Adrenal gland (tissue), 12 donors: Measurements from ENCODE around the gene CEACAM19. TPM values are rescaled to one million over a fixed set of nuclear protein-coding genes. Genes with fewer than 3 reads are reported as not detected.
"Not testable (repeated sequence)": the region's sequence is repeated elsewhere in the genome, so short reads cannot be mapped to it uniquely, and the experiment has no call there.

Experiments used
- DNase-seq, 7 donors: peaks; one replicate each; pipeline ENCODE4 v3.0.0-alpha.2; 2019 to 2020
- H3K27ac ChIP-seq, 5 donors: fragments of 200-600 bp; sonication (generic) in 4 of 5; 1 replicate in 3 of 5; 2 replicates in 2 of 5; pipeline versions ENCODE4 v1.5.1 to v1.8.0; 2016 to 2020; ENCODE audit warnings: mild to moderate bottlenecking in 1 of 5
- H3K27me3 ChIP-seq: fragments of 200-600 bp; 2 replicates; pipeline ENCODE4 v1.8.0; 2021
- H3K36me3 ChIP-seq, 2 donors: fragments of 200-600 bp; replicated peaks in 1 of 2; 1 replicate in 1 of 2; 2 replicates in 1 of 2; pipeline versions ENCODE4 v1.5.1 to v1.8.0; 2018 to 2022
- H3K4me1 ChIP-seq, 2 donors: fragments of 200-600 bp; replicated peaks in 1 of 2; 1 replicate in 1 of 2; 2 replicates in 1 of 2; pipeline versions ENCODE4 v1.5.1 to v1.8.0; 2018 to 2021
- H3K4me3 ChIP-seq, 4 donors: fragments of 200-600 bp; sonication (generic) in 3 of 4; one replicate each; pipeline ENCODE4 v1.5.1; 2016 to 2018
- H3K9me3 ChIP-seq, 3 donors: fragments of 200-600 bp; sonication (generic) in 1 of 3; replicated peaks in 1 of 3; 1 replicate in 2 of 3; 2 replicates in 1 of 3; pipeline versions ENCODE4 v1.5.1 to v1.8.0; 2016 to 2021
- POLR2A ChIP-seq, 2 donors: fragments of 450-650 bp; IDR thresholded peaks; one replicate each; pipeline ENCODE4 v1.6.1; 2017; ENCODE audit warnings: antibody characterized with exemption in 2 of 2, mild to moderate bottlenecking in 2 of 2, moderate library complexity in 1 of 2
- WGBS, 4 donors: extraction: QIAGEN DNeasy Blood & Tissue Kit in 2 of 4; methylation state at CpG; one replicate each; pipeline versions ENCODE4 v1.1.5 to v1.1.7; 2013 to 2017; 5-methylcytosine and 5-hydroxymethylcytosine counted together
- intact Hi-C, 2 donors: fragments of 100-400 bp; cut with DNase I; formaldehyde crosslinking; loops; one replicate each; pipeline versions ENCODE4 v1.14.1 to v1.15.0; 2022 to 2023
- polyA plus RNA-seq, 3 donors: library from polyadenylated mRNA; stranded (reverse); fragments of 200-250 nt in 2 of 3; fragments of 350-450 nt in 1 of 3; fragmentation: Illumina TruSeq in 1 of 3; extraction: RNeasy Lipid Tissue Mini Kit (QIAGEN cat#74804) in 1 of 3; gene quantifications; one replicate each; pipeline ENCODE4 v1.2.3, GENCODE V29; 2013 to 2014
- total RNA-seq, 9 donors: library from RNA; depleted of rRNA in 4 of 9; stranded (reverse); fragments of >200 nt in 4 of 9; fragments of 120-200 nt in 1 of 9; fragmentation: NEBNext Ultra II Directional in 1 of 9; extraction: Animal tissue kit (Norgen Biotek cat#: 25700) in 1 of 9; gene quantifications; one replicate each; pipeline versions ENCODE4 v1.1.0 to v1.2.4, GENCODE V29; 2013 to 2023
- TF ChIP-seq, protein P1 (sequence below), 6 experiments: fragments of 450-650 bp in 4 of 6; fragments of 200-600 bp in 2 of 6; sonication (generic) in 1 of 6; IDR thresholded peaks; 1 replicate in 5 of 6; 2 replicates in 1 of 6; pipeline versions ENCODE4 v1.5.1 to v1.8.0; 2016 to 2021; ENCODE audit warnings: antibody characterized with exemption in 6 of 6, mild to moderate bottlenecking in 2 of 6, moderate library complexity in 1 of 6
- donor health status: healthy with polysubstance abuse.
- donor health status: Bipolar disorder and iron deficiency.
- donor health status: DM: yes; HTN: yes; CAD: no.
- donor health status: DM: no; HTN: no; CAD: no.
- donor health status: DM: no; HTN: no; CAD: no.
- donor health status: DM: yes; HTN: yes; CAD: no.

Gene CEACAM19
- total and polyA plus RNA-seq, 12 donors, result 1.6 to 38.2 (median 3.4) TPM

DNA sequence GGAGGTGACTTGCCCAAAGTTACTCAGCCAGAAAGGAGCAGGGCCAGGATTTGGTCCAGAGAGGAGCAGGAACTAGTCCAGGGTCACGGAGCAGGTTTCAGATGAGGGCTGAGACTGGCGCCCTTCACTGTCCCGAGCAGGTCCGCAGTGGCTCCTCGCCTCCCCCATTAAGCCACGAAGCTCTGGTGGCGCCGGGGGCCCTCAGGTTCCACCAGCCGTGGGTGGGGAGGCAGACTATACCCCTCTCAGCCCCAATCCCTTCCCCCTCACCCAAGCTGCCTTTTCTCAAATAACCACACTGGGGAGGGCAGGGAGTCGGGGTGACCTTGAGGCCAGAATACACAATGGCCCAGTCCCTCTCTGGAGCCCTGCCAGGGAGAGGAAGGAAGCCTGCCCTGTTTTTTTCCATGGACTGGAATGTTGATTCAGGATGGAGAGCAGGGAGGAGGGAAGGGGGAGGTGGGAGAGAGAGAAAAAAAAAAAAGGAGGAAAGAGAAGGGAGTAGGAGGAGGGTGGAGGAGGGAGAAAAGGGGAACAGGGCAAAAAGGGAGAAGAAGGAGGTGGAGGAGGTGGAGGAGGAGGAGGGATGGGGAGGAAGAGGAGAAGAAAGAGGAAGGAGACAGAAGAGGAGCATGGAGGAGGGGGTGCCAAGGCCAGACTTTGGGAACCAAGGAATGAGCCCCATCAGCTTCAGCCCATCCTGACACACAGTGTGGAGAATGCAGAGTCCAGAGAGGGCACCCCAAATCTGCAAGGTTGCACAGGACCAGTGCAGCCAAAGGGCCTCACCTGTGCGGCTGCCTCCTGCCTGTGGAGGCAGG is 47.4 kb downstream of the CEACAM19 start:
- TF ChIP-seq, protein P1, sequence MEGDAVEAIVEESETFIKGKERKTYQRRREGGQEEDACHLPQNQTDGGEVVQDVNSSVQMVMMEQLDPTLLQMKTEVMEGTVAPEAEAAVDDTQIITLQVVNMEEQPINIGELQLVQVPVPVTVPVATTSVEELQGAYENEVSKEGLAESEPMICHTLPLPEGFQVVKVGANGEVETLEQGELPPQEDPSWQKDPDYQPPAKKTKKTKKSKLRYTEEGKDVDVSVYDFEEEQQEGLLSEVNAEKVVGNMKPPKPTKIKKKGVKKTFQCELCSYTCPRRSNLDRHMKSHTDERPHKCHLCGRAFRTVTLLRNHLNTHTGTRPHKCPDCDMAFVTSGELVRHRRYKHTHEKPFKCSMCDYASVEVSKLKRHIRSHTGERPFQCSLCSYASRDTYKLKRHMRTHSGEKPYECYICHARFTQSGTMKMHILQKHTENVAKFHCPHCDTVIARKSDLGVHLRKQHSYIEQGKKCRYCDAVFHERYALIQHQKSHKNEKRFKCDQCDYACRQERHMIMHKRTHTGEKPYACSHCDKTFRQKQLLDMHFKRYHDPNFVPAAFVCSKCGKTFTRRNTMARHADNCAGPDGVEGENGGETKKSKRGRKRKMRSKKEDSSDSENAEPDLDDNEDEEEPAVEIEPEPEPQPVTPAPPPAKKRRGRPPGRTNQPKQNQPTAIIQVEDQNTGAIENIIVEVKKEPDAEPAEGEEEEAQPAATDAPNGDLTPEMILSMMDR (IDR thresholded peaks at IDR 0.05), result peak in 1 of 6 experiments; percentile 5
- peak in 1 of 2 donors; percentile 63 for TF ChIP-seq POLR2A (IDR thresholded peaks at IDR 0.05)
- Histone ChIP-seq H3K4me3 (peak overlapping the region in 1 of 4 donors; percentile 31), H3K4me1 (peaks cover 29 to 32% of the 10 kb centered on the region in 2 donors), H3K27ac (peak overlapping the region; percentile 71 to 97 (median 92)), H3K27me3 (no peaks in the 10 kb centered on the region), H3K9me3 (no peaks in the 10 kb centered on the region), H3K36me3 (no peaks in the 10 kb centered on the region)
- WGBS, 4 donors, result 9 to 30% (median 16%) methylated on average over 6 to 11 of the region's 11 CpGs
- intact Hi-C loops, result no loop called here
- DNase-seq, result peak; percentile 91 to 98 (median 97)

DNA sequence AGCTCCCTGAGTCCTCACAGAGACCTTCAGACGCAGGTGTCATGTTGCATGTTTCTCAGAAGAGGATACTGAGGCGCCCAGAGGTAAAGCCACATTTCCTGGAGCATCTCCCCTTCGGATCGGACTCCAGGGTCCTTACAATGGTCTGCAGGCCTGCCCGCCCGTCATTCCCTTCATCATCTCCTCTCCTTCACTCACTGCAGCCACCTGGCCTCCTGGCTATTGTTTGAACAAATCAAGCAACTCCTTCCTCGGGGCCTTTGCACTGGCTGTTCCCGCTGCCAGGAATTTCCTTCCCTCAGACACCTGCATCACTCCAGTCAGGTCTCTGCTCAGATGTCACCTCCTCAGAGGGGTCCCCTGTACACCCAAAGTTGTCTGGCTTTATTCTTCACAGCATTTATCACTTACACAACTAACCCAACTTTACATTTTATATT is 48.0 kb downstream of the CEACAM19 start:
- no peak for DNase-seq
- no peaks in the 10 kb centered on the region for H3K36me3 ChIP-seq
- H3K27ac ChIP-seq, result peak overlapping the region in 4 of 5 donors; percentile 91 to 97 (median 92)
- H3K4me3 ChIP-seq, result no peak overlapping the region
- intact Hi-C loops, result no loop called here
- peaks cover 29 to 38% of the 10 kb centered on the region in 2 donors for H3K4me1 ChIP-seq
- TF ChIP-seq, protein P1 (IDR thresholded peaks at IDR 0.05), result no peak
- TF ChIP-seq POLR2A (IDR thresholded peaks at IDR 0.05), result no peak
- no peaks in the 10 kb centered on the region for H3K27me3 ChIP-seq
- 61 to 71% (median 67%) methylated on average over 6 to 8 of the region's 8 CpGs for WGBS, 4 donors
- H3K9me3 ChIP-seq, result no peaks in the 10 kb centered on the region

DNA sequence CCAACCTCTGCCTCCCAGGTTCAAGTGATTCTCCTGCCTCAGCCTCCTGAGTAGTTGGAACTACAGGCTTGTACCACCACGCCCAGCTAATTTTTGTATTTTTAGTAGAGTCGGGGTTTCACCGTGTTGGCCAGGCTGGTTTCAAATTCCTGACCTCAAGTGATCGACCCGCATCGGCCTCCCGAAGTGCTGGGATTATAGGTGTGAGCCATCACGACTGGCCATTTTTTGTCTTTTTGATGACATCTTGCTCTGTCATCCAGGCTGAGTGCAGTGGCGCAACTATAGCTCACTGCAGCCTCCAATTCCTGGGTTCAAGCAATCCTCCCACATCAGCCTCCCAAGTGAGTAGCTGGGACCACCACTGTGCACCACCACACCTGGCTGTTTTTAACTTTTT is 49.1 kb downstream of the CEACAM19 start:
- not testable (repeated sequence) for H3K9me3 ChIP-seq, H3K4me3 ChIP-seq, H3K27ac ChIP-seq, H3K36me3 ChIP-seq, DNase-seq, H3K27me3 ChIP-seq
- intact Hi-C loops, result loop anchor here in 1 of 2 donors (5.0 kb wide), 2 partner anchors 33 to 122 kb away; no protein-coding TSS in a partner anchor
- WGBS, 4 donors, result 91 to 96% (median 92%) methylated on average over 9 of the region's 9 CpGs
- H3K4me1 ChIP-seq, result peaks cover 29 to 48% of the 10 kb centered on the region in 2 donors

DNA sequence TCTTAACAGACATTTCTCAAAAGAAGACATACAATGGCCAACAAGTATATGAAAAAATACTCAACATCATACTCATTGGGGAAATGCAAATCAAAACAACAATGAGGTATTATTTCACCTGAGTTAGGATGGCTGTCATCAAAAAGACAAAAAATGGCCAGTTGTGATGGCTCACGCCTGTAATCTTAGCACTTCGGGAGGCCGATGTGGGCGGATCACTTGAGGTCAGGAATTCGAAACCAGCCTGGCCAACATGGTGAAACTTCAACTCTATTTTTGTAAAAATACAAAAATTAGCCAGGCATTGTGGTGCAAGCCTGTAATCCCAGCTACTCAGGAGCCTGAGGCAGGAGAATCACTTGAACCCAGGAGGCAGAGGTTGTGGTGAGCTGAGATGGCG is 49.7 kb downstream of the CEACAM19 start:
- H3K36me3 ChIP-seq, result no peaks in the 10 kb centered on the region
- intact Hi-C loops, result loop anchor here in 1 of 2 donors (5.0 kb wide), 2 partner anchors 34 to 121 kb away; no protein-coding TSS in a partner anchor
- no peak overlapping the region for H3K4me3 ChIP-seq
- H3K9me3 ChIP-seq, result no peaks in the 10 kb centered on the region
- 62 to 77% (median 71%) methylated on average over 6 of the region's 6 CpGs for WGBS, 4 donors
- H3K27ac ChIP-seq, result no peak overlapping the region
- no peaks in the 10 kb centered on the region for H3K27me3 ChIP-seq
- H3K4me1 ChIP-seq, result peaks cover 29 to 51% of the 10 kb centered on the region in 2 donors
- no peak for DNase-seq
- TF ChIP-seq, protein P1 (IDR thresholded peaks at IDR 0.05), result no peak
- no peak for TF ChIP-seq POLR2A (IDR thresholded peaks at IDR 0.05)

DNA sequence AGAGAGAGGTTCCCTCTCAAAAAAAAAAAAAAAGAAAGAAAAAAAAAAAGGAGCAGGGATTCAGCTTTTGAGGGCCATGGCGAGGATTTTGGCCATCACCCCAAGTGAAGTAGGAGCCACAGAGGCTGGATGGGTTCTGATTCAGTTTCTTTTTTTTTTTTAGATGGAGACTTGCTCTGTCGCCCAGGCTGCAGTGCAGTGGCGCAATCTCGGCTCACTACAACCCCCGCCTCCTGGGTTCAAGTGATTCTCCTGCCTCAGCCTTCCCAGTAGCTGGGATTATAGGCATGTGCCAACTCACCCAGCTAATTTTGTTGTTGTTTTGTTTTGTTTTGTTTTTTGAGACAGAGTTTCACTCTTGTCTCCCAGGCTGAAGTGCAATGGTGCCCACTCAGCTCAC is 50.1 kb downstream of the CEACAM19 start:
- peaks cover 29 to 51% of the 10 kb centered on the region in 2 donors for H3K4me1 ChIP-seq
- H3K27ac ChIP-seq, DNase-seq, H3K36me3 ChIP-seq, H3K9me3 ChIP-seq, H3K27me3 ChIP-seq, H3K4me3 ChIP-seq: not testable (repeated sequence)
- 61 to 82% (median 72%) methylated on average over 5 of the region's 5 CpGs for WGBS, 4 donors
- intact Hi-C loops, result loop anchor here in 1 of 2 donors (5.0 kb wide), 2 partner anchors 34 to 121 kb away; no protein-coding TSS in a partner anchor
